Progenitor cell of endocrine pancreas (in vitro differentiated cells): ENCODE results near the gene ZNRF3. TPM values are rescaled to one million over a fixed set of nuclear protein-coding genes. Genes with fewer than 3 reads are reported as not detected.
"Not testable (repeated sequence)": the region's sequence is repeated elsewhere in the genome, so short reads cannot be mapped to it uniquely, and the experiment has no call there.

Source experiments
- DNase-seq: peaks from one replicate; pipeline ENCODE4 v3.0.0; 2021; ENCODE audit warnings: low spot score; ENCODE audit not compliant: unreplicated experiment
- H3K27ac Mint-ChIP-seq: 2 replicates; pipeline ENCODE4 v1.8.0; 2021; ENCODE audit warnings: mild to moderate bottlenecking, moderate library complexity, mixed read lengths
- H3K27me3 Mint-ChIP-seq: 2 replicates; pipeline ENCODE4 v1.8.0; 2021; ENCODE audit warnings: mixed read lengths
- H3K36me3 Mint-ChIP-seq: 2 replicates; pipeline ENCODE4 v1.8.0; 2022; ENCODE audit warnings: mixed read lengths; ENCODE audit not compliant: insufficient read depth
- H3K4me1 Mint-ChIP-seq: 2 replicates; pipeline ENCODE4 v1.8.0; 2021; ENCODE audit warnings: low read depth, mixed read lengths
- H3K4me3 Mint-ChIP-seq: 2 replicates; pipeline ENCODE4 v1.8.0; 2021; ENCODE audit warnings: low read depth, mild to moderate bottlenecking, moderate library complexity, mixed read lengths
- H3K9me3 Mint-ChIP-seq: 2 replicates; pipeline ENCODE4 v1.8.0; 2021; ENCODE audit warnings: low read depth, mixed read lengths
- total RNA-seq: library from RNA; stranded (reverse); gene quantifications from 2 replicates; pipeline ENCODE4 v1.2.1, GENCODE V29; 2021
- TF ChIP-seq, protein P1 (sequence below): fragments of 200-600 bp; sonication (generic); IDR thresholded peaks from one replicate; pipeline ENCODE4 v1.5.0; 2021; ENCODE audit warnings: antibody characterized with exemption, mild to moderate bottlenecking; ENCODE audit not compliant: unreplicated experiment

The ZNRF3 gene
- total RNA-seq, 1 donor from 2014 or later: 7.5 TPM

DNA sequence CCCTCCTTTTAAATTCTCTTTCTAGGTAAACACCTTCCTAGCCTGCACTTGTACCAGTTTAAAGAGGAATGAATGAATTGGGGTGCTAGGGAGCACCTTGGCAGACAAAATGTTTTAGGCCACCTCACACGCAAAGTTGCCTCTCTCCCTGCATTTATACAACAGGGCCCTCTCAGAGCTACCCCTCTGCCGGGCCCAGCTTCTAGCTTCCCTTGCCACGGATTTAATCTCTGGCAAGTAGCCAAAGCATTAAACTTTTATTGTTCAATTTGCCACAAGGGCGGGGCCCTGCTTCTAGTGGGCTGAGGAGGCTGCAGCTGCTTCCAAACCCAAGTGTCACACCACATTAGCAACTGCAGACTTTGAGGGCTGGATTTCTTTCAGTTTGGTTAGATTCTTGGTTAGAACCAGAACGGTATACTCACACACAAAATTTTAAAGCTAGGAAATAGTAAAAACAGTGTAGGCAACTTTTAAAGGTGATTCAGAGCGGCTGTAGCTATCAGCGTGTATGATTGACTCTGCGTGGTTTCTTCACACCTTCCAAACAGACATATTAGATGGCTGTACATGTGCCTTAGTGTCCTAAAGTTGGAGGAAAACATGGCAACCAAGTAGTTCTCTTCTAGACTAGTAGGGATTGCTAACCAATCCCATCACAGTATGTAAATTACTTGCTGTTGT, 196.0 kb downstream of the ZNRF3 start:
- peaks cover 2% of the 10 kb centered on the region for H3K36me3 Mint-ChIP-seq
- no peak overlapping the region for H3K4me3 Mint-ChIP-seq
- DNase-seq: no peak
- no peak overlapping the region for H3K27ac Mint-ChIP-seq
- TF ChIP-seq, protein P1, sequence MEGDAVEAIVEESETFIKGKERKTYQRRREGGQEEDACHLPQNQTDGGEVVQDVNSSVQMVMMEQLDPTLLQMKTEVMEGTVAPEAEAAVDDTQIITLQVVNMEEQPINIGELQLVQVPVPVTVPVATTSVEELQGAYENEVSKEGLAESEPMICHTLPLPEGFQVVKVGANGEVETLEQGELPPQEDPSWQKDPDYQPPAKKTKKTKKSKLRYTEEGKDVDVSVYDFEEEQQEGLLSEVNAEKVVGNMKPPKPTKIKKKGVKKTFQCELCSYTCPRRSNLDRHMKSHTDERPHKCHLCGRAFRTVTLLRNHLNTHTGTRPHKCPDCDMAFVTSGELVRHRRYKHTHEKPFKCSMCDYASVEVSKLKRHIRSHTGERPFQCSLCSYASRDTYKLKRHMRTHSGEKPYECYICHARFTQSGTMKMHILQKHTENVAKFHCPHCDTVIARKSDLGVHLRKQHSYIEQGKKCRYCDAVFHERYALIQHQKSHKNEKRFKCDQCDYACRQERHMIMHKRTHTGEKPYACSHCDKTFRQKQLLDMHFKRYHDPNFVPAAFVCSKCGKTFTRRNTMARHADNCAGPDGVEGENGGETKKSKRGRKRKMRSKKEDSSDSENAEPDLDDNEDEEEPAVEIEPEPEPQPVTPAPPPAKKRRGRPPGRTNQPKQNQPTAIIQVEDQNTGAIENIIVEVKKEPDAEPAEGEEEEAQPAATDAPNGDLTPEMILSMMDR: no peak
- H3K27me3 Mint-ChIP-seq: peaks cover 18% of the 10 kb centered on the region
- no peaks in the 10 kb centered on the region for H3K4me1 Mint-ChIP-seq
- no peaks in the 10 kb centered on the region for H3K9me3 Mint-ChIP-seq

DNA sequence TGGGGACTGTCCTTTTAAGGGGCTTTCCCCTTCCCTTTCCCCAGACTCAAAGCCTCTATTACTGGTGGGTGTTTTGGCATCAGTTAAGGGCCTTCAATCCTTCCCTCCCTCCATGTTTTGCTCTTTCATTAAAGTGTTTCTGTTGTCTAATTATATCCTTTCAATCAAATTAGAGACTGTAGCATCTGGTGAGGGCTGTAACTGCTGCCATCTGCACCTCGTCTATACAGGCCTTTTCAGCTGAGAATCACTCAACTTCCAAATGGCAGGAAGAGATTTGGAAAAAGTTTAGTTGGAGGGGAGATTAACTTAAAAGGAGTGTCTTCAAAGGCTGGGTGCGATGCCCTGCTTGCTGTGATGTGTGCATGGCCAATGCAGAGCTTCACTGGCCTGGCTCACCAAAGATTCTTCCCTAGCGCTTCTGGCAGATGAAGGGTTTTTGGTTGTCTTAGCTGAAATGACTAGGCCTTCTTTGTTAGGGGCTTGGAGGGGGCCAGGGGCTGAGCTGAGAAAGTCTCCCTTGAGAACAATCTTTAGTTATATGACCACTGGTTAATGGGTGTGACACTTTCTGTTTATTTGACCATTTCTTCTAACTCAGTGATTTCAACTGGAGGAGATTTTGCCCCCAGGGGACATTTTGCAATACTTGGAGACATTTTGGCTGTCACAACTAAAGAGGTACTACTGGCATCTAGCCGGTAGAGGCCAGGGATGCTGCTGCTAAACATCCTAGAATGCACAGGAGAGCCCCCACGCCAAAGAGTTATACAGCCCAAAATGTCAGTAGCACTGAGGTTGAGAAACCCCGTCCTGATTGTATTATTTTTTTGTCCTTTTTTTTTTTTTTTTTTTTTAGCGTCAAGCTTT, 197.0 kb downstream of the ZNRF3 start:
- TF ChIP-seq, protein P1: no peak
- no peak for DNase-seq
- Mint-ChIP-seq H3K27ac (no peak overlapping the region), H3K27me3 (peaks cover 8% of the 10 kb centered on the region), H3K36me3 (peaks cover 2% of the 10 kb centered on the region), H3K9me3 (no peaks in the 10 kb centered on the region), H3K4me1 (no peaks in the 10 kb centered on the region), H3K4me3 (no peak overlapping the region)

DNA sequence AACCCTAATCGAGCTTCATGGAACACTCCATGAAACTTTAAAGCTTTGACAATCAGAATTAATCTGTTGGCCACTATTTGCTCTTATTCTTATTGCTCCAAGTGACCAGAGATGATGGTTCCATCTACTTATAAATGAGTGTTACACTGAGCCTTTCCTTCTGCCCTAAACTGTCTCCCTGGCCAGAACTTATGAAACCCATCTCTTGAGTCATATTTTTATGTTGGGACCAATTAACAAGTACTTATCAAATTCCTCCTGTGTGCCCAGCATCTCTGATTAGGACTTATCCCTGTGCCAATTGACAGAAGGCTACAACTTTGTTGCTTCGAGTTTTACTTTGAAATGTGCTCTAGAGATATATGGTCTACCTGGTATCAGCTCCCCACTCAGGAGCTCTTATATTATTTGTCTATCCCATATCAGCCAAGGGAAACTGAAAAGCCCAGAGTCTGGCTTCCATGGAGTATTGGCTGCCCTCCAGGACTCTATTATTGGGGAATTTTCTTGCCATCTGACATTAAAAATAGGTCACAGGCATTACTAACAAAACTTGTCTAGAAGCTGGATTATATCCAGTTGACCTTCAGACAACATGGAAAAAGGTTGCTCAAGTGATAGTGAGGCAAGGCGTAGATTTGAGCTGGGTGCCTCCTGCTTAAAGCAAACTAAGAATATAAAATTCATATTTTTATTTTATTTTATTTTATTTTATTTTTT, 198.3 kb downstream of the ZNRF3 start:
- Mint-ChIP-seq H3K4me3 (no peak overlapping the region), H3K4me1 (no peaks in the 10 kb centered on the region), H3K36me3 (no peaks in the 10 kb centered on the region), H3K27ac (no peak overlapping the region), H3K9me3 (no peaks in the 10 kb centered on the region), H3K27me3 (no peaks in the 10 kb centered on the region)
- DNase-seq: no peak
- TF ChIP-seq, protein P1: no peak

DNA sequence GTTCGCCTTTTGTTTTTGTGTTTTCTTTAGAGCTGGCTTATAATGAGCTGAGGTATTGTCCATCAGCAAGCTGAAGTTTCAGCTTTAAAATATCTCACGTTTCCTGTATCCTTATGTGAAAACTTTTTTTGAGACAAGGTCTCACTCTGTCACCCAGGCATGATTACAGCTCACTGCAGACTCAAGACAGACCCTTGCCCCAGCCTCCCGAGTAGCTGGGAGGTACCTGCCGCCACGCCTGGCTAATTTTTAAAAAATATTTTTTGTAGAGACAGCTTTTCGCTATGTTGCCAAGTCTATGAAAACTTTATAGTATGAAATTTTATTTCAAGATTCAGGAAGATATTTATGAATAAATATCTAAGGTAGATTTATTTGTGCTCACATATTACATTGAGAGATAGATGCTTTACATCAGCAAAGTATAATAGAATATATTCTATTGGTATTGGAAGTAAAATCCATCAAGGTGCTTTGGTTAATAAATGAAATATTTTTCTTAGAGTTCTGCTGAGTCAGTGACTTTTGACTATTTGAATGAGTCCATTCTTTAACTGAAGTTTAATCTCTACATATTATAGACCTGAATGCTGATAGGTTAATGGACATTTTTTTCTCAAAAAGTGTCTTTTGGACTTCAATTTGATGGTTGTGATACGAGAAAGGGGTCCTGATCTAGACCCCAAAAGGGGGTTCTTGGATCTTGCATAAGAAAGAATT, 199.6 kb downstream of the ZNRF3 start:
- Mint-ChIP-seq H3K9me3 (no peaks in the 10 kb centered on the region), H3K4me1 (no peaks in the 10 kb centered on the region), H3K27me3 (no peaks in the 10 kb centered on the region), H3K36me3 (no peaks in the 10 kb centered on the region), H3K27ac (no peak overlapping the region), H3K4me3 (no peak overlapping the region)
- DNase-seq: no peak
- TF ChIP-seq, protein P1: no peak

DNA sequence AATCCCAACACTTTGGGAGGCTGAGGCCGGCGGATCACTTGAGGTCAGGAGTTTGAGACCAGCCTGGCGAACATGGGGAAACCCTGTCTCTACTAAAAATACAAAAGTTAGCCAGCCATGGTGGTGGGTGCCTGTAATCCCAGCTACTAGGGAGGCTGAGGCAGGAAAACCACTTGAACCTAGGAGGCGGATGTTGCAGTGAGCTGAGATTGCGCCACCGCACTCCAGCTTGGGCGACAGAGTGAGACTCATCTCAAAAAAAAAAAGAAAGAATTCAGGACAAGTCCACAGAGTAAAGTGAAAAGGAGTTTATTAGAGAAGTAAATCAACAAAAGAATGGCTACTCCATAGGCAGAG, 200.2 kb downstream of the ZNRF3 start:
- not testable (repeated sequence) for DNase-seq, H3K9me3 Mint-ChIP-seq, H3K27me3 Mint-ChIP-seq, H3K27ac Mint-ChIP-seq, H3K4me1 Mint-ChIP-seq, H3K4me3 Mint-ChIP-seq, H3K36me3 Mint-ChIP-seq
